Measurements from ENCODE around the gene UMAD1. TPM values are rescaled to one million over a fixed set of nuclear protein-coding genes. Genes with fewer than 3 reads are reported as not detected.
"Not testable (repeated sequence)": the region's sequence is repeated elsewhere in the genome, so short reads cannot be mapped to it uniquely, and the experiment has no call there.

The UMAD1 gene
- total and polyA plus RNA-seq, 11 donors = 3.5 to 19.7 (median 15.3) TPM

GRCh38 chr7:7816084-7816483 is 175.5 kb downstream of the UMAD1 start:
- no peak for TF ChIP-seq POLR2A (IDR thresholded peaks at IDR 0.05)
- TF ChIP-seq, protein P1, sequence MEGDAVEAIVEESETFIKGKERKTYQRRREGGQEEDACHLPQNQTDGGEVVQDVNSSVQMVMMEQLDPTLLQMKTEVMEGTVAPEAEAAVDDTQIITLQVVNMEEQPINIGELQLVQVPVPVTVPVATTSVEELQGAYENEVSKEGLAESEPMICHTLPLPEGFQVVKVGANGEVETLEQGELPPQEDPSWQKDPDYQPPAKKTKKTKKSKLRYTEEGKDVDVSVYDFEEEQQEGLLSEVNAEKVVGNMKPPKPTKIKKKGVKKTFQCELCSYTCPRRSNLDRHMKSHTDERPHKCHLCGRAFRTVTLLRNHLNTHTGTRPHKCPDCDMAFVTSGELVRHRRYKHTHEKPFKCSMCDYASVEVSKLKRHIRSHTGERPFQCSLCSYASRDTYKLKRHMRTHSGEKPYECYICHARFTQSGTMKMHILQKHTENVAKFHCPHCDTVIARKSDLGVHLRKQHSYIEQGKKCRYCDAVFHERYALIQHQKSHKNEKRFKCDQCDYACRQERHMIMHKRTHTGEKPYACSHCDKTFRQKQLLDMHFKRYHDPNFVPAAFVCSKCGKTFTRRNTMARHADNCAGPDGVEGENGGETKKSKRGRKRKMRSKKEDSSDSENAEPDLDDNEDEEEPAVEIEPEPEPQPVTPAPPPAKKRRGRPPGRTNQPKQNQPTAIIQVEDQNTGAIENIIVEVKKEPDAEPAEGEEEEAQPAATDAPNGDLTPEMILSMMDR (IDR thresholded peaks at IDR 0.05) = no peak
- WGBS, 4 donors = 76 to 83% (median 79%) methylated on average over 7 of the region's 7 CpGs
- Histone ChIP-seq H3K27ac (no peak overlapping the region), H3K36me3 (no peaks in the 10 kb centered on the region), H3K4me3 (no peak overlapping the region), H3K9me3 (no peaks in the 10 kb centered on the region), H3K4me1 (peaks cover 0 to 15% (median 0%) of the 10 kb centered on the region in 12 donors), H3K27me3 (no peaks in the 10 kb centered on the region)
- intact Hi-C loops (cut with DNase I) = loop anchor here in 1 of 10 donors (10.0 kb wide), 1 partner anchor 59 kb away; no protein-coding TSS in a partner anchor
- DNase-seq = no peak
- no peak for ATAC-seq

- DNase-seq (no peak), ATAC-seq (no peak)
- Histone ChIP-seq H3K27me3 (no peaks in the 10 kb centered on the region), H3K4me1 (peaks cover 0 to 15% (median 0%) of the 10 kb centered on the region in 12 donors), H3K36me3 (no peaks in the 10 kb centered on the region), H3K4me3 (no peak overlapping the region), H3K27ac (no peak overlapping the region), H3K9me3 (no peaks in the 10 kb centered on the region)
- WGBS, 4 donors = 77 to 86% (median 80%) methylated on average over 7 of the region's 7 CpGs
- intact Hi-C loops (cut with DNase I) = loop anchor here in 1 of 10 donors (10.0 kb wide), 1 partner anchor 58 kb away; no protein-coding TSS in a partner anchor
- TF ChIP-seq, protein P1 (IDR thresholded peaks at IDR 0.05) = no peak
- no peak for TF ChIP-seq POLR2A (IDR thresholded peaks at IDR 0.05)
Observed at GRCh38 chr7:7816816-7817536, 176.4 kb downstream of the UMAD1 start.

DNA sequence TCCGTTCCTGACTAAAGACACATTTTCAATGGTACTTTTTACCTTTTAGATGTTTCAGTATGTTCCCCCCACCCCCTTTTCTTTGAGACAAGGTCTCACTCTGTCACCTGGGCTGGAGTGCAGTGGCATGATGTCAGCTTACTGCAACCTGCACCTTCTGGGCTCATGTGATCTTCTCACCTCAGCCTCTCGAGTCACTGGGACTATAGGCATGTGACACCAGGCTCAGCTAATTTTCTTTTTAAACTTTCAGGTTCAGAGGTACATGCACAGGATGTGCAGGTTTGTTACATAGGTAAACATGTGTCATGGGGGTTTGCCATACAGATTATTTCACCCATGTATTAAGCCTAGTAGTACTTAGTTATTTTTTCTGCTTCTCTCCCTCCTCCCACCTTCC is 177.2 kb downstream of the UMAD1 start:
- Histone ChIP-seq H3K4me3 (no peak overlapping the region), H3K27me3 (no peaks in the 10 kb centered on the region), H3K9me3 (no peaks in the 10 kb centered on the region), H3K36me3 (no peaks in the 10 kb centered on the region), H3K4me1 (peaks cover 0 to 15% (median 0%) of the 10 kb centered on the region in 12 donors), H3K27ac (no peak overlapping the region)
- ATAC-seq = no peak
- DNase-seq = no peak
- intact Hi-C loops (cut with DNase I) = loop anchor here in 1 of 10 donors (10.0 kb wide), 1 partner anchor 57 kb away; no protein-coding TSS in a partner anchor
- WGBS, 4 donors = 94 to 97% (median 95%) methylated on average over 2 of the region's 2 CpGs
- TF ChIP-seq, protein P1 (IDR thresholded peaks at IDR 0.05) = no peak
- TF ChIP-seq POLR2A (IDR thresholded peaks at IDR 0.05) = no peak

DNA sequence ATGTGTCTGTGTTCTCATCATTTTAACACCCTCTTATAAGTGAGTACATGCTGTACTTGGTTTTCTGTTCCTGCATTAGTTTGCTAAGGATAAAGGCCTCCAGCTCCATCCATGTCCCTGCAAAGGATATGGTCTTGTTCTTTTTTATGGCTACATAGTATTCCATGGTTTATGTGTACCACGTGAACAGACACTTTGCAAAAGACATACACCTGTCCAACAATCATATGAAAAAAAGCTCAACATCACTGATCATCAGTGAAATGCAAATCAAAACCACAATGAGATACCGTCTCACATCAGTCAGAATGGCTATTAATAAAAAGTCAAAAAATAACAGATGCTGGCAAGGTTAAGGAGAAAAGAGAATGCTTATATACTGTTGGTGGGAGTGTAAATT is 177.6 kb downstream of the UMAD1 start:
- 94 to 99% (median 98%) methylated on average over 2 of the region's 2 CpGs for WGBS, 4 donors
- DNase-seq, H3K27ac ChIP-seq, H3K36me3 ChIP-seq, H3K9me3 ChIP-seq, H3K27me3 ChIP-seq, H3K4me3 ChIP-seq, ATAC-seq: not testable (repeated sequence)
- H3K4me1 ChIP-seq = peaks cover 0 to 15% (median 0%) of the 10 kb centered on the region in 12 donors
- intact Hi-C loops (cut with DNase I) = loop anchor here in 1 of 10 donors (10.0 kb wide), 1 partner anchor 57 kb away; no protein-coding TSS in a partner anchor

All from heart left ventricle (tissue), 16 donors.